ENCODE results near the gene MAML3.

DNA sequence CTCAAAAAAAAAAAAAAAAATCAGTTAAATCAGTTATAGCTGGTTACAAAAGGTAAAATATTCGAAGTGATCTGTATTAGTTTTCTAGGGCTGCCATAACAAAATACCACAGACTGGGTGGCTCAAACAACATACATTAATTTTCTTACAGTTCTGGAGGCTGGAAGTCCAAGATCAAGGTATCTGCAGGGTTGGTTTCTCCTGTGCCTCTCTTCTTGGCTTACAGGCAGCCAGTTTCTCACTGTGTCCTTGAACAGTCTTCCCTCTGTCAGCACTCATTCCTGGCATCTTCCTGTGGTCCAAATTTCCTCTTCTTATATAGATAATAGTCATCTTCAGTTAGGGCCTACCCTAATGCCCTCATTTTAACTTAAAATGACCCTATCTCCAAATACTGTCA is 248.5 kb downstream of the MAML3 start:
- TF ChIP-seq, protein P1, sequence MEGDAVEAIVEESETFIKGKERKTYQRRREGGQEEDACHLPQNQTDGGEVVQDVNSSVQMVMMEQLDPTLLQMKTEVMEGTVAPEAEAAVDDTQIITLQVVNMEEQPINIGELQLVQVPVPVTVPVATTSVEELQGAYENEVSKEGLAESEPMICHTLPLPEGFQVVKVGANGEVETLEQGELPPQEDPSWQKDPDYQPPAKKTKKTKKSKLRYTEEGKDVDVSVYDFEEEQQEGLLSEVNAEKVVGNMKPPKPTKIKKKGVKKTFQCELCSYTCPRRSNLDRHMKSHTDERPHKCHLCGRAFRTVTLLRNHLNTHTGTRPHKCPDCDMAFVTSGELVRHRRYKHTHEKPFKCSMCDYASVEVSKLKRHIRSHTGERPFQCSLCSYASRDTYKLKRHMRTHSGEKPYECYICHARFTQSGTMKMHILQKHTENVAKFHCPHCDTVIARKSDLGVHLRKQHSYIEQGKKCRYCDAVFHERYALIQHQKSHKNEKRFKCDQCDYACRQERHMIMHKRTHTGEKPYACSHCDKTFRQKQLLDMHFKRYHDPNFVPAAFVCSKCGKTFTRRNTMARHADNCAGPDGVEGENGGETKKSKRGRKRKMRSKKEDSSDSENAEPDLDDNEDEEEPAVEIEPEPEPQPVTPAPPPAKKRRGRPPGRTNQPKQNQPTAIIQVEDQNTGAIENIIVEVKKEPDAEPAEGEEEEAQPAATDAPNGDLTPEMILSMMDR (IDR thresholded peaks at IDR 0.05), result no peak
- TF ChIP-seq POLR2AphosphoS5 (IDR thresholded peaks at IDR 0.05) (no peak), EP300 (IDR thresholded peaks at IDR 0.05) (no peak)

Data from upper lobe of left lung (tissue), 4 donors.